Lung microvascular endothelial cell (primary cell): ENCODE data around the gene STRBP. TPM values are rescaled to one million over a fixed set of nuclear protein-coding genes. Genes with fewer than 3 reads are reported as not detected.
"Not testable (repeated sequence)": the region's sequence is repeated elsewhere in the genome, so short reads cannot be mapped to it uniquely, and the experiment has no call there.

Experiments used
- DNase-seq, 2 donors: peaks; one replicate each; pipeline versions ENCODE4 v3.0.0 to v3.0.0-alpha.2; 2010; ENCODE audit warnings: low read depth in 2 of 2
- total RNA-seq: library from RNA; depleted of rRNA; stranded (reverse); fragments of >200 nt; gene quantifications from 2 replicates; pipeline ENCODE4 v1.2.1, GENCODE V29; 2014

Gene STRBP
- total RNA-seq, 1 donor from 2014 or later: 7.7 TPM

DNA sequence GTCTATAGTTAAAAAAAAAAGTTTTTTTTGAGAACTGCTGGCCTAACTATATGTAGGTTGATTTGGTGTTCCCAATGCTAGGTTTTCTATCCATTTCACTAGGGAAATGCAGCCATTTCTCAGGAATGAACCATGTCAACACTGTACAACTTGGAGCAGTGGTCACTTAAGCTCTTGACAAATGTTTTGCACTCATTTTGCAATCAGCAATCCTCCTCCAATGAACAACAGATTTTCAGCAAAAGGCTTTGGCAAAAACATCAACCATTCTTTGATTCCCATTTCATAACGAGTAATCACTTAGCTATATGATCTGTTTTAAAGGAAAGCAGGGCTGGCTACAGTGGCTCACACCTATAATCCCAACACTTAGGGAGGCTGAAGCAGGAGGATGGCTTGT lies 17.9 kb downstream of the STRBP start:
- no peak for DNase-seq

DNA sequence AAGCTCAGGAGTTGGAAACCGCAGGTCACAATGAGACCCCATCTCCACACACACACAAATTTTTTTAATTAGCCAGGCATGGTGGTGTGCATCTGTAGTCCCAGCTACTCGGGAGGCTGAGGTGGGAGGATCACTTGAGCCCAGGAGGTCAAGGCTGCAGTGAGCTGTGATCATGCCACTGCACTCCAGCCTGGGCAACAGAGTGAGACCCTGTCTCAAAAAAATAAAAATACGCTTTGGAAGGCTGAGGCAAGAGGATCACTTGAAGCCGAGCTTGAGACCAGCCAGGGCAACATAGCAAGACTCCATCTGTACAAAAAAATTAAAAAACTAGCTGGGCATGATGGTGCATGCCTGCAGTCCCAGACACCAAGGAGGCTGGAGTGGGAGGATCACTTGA lies 19.2 kb downstream of the STRBP start:
- not testable (repeated sequence) for DNase-seq

DNA sequence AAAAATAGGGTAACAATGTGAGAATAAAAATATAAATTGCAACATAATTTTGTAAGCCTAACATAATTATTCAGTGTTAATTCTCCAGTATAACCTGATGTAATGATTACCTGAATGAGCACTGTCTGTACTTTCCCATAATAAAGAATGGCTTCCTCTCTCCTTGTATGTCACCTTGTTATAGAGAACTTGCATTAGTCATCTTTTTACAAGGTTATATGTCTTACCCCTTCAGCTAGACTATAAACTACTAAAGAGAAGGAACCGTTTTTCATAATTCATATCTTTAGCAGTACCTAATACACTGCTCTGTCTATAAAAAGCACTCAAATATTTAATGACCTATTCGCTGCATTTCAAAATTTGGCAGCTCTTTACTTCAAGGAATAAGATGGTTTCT lies 19.8 kb downstream of the STRBP start:
- DNase-seq: no peak

DNA sequence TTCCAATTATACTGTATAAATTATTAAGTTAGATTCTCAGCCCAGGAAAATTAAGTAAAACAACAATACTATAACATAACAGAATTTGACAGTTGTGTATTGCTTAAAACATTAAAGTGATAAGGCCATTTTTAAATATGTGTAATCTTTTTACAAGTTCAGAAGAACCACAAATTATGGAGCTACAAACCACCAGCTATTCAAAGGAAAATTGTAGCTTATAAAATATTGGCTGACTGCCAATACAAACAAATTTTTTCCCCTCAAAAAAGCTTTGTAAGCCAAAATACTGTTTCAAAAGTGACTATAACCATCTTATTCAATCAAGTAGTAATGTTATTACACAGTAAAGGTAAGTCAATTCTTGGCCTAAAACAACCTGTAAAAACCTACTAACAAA lies 21.9 kb downstream of the STRBP start:
- peak; percentile 12 to 69 for DNase-seq

DNA sequence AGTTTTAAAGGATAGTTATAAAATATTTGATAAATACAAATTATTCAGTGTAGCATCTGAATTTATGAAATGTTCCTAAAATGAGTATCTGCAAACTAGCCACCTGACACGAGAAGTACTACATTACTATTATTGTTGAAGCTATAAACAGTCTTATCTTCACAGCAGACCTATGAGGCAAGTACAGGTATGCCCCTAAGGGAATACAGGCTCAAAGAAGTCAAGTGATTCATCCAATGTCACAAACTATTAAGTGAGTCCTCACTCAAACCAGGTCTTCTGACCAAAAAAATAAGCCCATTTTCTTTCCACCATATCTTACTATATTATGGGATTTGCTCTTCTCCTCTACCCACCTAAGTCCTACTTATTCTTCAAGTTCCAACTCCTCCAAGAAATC lies 28.7 kb downstream of the STRBP start:
- DNase-seq: no peak

DNA sequence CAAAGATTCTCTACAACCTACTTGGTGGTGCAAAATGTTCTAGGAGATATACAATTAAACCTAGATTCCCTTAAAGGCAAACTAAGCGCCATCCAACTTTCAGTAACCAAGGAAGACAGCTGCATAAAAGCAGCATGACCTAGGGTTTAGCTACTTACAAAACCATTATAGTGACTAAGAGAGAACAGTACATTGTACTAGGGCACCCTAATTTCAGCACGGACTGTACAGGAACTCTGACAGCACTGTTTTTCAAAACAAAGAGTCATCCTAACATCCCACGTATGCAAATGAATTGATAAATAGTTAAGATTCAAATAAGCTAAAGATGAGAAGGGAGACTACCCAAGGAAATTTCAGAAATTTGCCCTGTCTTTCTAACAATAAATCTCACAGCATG lies 30.0 kb downstream of the STRBP start:
- DNase-seq: no peak

DNA sequence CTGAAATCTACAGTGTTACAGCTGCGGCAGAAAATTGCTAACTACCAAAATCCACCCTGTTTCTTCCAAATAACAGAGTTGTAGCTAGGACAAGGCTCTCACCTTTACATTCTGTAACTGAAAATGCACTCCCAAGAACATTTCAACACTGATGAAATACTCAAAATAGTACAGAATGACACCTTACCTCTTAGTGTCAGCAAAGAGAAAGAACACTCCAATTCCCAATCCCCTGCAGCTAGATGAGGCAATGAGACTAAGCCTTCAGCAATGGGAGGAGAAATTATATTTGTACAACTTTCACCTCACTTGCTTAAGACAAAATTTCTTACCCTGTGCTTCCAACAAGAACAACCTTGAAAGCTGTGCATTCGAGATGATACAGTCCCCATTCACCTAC lies 31.2 kb downstream of the STRBP start:
- DNase-seq: no peak

DNA sequence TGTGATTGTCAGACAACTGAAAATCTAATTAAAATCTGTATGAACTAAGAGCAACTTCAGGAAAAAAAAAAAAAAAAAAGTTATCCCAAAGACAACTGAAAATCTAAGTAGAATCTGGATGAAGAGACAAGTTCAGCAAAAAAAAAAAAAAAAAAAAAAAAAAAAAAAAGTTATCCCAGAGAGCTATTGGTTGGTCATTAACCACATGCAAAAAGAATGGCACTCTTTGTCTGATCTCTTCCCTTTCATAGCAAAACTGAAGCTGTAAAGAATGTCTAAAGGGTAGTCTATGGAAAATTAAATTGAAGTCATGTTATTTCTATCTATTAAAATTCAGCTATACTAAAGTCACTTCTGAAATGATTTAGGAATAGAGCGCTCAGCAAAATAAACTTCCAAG lies 32.9 kb downstream of the STRBP start:
- no peak for DNase-seq

DNA sequence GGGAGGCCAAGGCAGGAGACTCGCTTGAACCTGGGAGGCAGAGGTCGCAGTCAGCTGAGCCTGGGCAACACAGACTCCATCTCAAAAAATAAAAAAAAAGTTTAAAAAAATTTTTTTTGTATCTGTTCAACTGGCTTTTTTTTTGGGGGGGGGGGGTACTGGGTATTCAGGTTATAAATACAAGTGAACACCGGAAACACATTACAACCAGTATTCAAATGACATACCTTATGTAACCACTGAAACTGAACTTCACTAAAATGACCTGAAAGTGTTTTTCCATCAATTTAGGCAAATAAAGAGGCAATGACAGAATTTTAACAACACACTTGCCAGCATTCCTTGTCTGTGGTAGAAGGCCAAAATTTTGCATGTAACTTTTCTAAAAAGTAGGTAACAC lies 33.5 kb downstream of the STRBP start:
- DNase-seq: no peak

DNA sequence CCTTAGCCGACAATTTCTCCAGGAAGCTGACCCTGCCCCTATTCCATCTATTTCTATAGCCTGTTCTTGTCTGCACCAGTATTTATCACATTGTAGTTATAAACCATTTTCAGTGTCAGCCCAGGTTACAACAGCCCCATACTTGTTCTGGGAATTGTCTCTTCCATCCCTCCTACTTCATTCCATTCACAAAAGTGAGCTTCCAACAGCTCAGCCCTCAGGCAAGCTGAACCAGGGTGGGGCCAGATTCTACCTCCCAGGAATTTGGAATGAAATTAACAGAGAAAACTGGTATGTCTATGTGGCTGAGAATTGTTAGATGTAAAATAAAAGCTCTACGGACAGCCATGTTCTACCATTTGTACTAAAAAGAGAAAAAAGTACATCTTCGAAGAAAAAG lies 36.1 kb downstream of the STRBP start:
- DNase-seq: no peak

DNA sequence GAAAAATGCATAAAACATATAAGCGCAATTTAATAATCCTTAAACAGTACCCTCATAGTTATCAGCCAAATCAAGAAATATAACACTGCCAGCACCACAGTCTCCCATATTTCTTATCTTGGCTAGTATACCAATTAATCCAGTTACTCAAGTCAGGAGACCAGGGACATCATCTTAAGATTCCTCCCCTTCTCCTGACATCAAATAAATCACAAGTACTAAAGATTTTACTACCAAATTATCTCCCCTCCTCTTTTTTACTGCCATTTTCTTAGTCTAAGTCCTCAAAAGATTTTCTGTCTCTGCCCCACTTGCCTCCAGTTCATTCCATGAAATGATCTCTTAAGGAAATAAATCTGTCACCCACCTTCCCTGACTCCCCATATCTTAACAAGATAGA lies 37.0 kb downstream of the STRBP start:
- no peak for DNase-seq

DNA sequence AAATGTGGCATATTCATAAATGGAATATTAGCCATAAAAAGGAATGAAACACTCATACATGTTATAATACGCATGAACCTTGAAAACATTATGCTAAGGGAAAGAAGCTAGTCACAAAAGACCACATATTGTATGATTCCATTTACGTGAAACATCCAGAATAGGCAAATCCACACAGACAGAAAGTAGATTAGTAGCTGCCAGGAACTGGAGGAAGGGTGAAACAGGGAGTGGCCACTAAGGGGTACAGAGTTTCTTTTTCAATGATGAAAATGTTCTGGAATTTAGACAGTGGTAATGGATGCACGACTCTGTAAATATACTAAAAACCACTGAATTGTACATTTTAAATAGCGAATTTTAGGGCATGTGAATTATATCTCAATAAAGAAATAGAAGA lies 39.4 kb downstream of the STRBP start:
- no peak for DNase-seq

DNA sequence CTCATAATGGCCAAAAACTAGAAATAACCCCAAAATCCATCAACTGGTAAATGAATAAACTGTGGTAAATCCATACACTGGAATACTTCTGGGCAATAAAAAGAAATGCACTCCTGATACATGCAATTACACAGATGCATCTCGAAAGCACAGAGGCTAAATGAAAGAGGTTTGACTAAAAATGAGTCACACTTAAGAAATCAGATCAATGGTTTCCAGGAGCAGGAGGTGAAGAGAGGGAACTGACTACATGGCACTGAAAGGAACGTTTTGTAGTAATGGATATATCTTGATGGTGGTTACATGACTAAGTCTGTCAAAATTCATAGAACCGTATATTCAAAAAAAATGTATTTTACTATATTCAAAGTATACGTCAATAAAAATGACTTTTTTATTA lies 42.4 kb downstream of the STRBP start:
- DNase-seq: no peak

DNA sequence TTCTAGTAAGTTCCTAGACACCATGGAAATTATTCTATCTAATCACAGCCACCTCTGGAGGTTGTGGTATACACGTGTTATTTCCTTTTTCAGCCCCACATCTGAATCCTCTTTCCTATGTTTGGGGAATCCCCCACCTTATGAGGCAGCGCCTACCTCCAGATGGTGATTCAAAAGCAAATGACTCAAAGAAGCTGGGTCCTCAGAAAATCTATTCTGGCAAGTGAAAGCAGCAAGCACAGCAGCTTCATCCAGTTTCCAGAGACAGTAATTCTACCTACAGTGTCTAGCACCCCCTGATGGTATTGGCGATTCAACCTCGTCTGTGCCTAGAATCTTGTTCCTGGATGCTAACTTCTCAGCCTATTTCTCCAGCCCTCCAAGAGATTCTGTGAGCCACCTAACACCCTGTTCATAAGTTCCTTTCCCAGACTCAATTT lies 43.0 kb downstream of the STRBP start:
- peak; percentile 82 to 91 for DNase-seq

DNA sequence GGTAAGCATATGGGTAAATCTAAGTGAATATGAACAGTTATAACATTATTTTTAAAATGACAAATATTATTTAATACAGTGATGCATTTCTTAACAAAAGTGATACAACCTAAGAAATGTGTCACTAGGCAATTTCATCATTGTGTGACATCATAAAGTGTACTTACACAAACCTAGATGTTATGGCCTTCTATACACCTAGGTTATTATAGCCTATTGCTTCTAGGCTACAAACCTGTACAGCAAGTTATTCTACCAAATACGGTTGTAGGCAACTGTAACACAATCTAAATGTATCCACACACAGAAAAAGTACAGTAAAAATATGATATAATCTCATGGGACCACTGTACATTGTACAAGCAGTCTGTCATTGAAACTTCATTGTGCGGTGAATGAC lies 48.3 kb downstream of the STRBP start:
- no peak for DNase-seq

DNA sequence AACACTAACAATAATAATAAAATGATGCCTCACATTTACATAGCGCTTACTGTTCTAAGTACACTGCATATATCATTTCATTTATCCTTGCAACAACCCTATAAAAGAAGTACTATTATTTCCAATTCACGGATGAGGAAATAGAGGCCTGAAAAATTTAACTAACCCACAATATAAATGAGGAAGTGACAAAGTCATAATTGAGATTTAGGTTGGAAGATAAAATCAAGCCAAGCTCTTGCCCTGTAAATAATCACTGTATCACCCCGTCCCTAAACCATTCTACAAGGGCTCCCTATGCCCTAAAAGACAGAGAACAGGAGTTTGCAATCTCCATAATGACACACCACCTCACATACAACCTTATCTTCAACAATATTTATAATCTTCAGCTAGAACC lies 49.6 kb downstream of the STRBP start:
- DNase-seq: no peak

DNA sequence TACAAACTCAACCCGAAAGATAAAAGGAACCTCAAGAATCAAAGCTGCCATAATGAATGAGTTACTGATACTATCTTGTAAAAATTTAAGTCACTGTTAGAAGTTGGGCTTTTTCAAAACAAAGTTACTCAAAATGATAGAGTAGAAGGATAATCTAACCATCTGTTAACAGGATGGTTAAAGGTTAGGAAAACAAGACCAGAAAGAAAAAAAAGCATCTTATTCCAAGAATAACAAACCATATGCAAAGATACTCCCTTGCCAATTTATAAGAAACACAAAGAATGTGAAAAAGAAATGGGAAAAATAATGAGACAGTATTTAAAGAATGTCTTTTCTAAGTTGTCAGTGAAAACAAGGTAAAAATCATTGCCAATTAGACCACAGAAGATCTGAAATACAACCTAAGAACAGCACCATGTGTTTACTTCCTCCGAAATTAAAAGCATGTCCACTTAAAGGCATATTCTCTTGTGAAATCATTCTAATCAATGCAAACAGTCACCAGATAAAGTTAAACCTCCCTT lies 51.2 kb downstream of the STRBP start:
- DNase-seq: no peak

DNA sequence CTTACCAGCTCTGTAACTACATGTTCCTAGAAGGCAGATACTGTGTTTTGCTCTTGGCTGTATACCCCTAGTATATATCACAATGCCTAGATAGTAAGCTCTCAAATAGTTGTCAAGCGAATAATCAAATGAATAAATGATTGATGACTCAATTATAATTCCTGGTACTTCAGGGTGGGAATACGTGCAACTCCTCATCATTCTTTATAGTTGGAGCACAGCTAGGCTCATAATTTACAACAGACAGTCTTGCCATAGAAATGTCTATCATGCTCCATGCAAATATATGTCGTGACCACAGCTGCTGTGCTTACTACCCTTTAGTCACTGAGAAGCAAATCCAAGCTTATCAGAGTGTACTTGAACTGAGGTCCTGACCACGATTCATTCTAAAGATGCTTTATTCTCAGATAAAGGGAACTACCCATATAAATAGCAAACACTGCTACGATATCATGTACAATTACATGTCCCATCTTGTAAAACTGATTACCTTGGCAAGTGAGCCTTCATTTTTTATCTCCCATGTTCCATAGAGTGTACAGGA lies 52.1 kb downstream of the STRBP start:
- no peak for DNase-seq

DNA sequence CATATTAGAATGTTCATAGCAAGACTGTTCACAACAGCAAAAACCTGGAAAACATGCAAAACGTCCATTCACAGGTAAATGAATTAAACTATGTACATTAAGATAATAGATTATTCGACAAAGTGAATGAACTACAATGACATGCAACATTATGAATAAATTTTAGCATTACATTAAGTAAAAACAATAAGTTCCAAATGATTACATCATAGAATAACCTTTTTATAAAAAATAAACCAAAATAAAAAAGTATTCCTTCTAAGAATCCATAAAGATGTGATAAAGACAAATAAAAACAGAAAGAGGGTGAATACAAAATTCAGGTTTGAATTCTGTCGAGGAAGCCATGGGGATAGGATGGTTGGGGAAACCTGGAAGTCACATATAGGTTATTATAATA lies 57.3 kb downstream of the STRBP start:
- no peak for DNase-seq

DNA sequence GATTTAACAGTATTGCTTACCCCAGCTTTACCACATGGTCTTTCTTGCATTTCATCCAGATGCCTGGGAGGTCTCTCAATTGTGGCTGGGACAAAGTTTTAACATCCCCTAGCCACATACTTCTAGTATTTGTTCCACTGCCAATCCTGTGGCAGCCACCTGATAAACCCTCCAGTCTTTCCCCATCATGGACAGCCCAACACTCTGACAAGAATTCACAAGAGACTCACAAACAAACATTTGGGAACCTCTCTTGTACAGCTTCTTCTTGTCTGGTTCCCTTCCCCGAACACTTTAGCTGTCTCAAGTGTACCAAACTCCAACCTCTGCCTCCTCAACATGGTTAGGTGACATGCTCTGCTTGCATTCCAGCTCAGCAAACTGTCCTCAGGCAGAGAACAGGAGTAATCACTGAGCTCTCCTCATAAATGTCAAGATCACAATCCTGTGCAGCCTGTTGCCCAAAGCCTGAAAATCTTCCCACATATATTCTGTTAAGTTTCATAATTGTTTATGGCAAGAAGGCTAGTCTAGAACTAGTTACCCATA lies 59.7 kb downstream of the STRBP start:
- DNase-seq: no peak

DNA sequence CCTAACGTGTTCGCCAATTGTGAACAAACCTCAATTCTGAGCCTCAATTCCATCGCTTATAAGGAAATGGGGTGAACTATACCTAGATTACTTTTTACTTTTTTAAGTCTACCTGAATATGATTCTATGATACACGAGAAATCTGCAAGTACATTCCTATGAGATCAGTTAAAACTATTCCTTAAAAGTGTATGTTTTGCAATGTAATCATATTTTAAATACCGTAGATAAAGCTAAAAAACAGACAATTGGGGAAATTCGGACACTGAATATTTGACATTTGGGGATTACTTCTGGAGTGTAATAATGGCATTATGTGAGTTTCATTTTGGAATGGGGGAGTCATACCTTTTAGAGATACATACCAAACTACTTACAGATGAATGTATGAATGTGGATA lies 62.3 kb downstream of the STRBP start:
- DNase-seq: no peak

DNA sequence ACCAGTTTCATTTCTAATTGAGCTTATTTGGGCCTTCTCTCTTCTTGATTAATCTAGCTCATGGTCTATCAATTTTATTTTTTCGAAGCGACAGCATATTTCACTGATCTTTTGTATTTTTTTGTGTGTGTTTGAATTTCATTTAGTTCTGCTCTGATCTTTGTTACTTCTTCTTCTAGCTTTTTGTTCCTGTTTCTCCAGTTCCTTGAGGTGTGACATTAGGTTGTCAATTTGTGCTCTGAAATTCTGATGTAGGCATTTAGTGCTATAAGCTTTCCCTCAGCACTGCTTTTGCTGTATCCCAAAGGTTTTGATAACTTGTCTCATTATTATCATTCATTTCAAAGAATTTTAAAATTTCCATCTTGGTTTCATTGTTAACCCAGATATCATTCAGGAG lies 67.3 kb downstream of the STRBP start:
- DNase-seq: no peak

DNA sequence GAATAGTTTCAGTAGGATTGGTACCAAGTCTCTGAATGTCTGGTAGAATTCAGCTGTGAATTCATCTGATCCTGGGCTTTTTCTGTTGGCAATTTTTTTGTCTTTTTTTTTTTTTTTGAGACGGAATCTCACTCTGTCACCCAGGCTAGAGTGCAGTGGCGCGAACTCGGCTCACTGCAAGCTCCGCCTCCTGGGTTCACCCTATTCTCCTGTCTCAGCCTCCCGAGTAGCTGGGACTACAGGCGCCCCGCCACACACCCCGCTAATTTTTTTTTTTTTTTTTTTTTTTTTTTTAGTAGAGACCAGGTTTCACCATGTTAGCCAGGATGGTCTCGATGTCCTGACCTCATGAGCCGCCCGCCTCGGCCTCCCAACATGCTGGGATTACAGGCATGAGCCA lies 67.9 kb downstream of the STRBP start:
- not testable (repeated sequence) for DNase-seq

DNA sequence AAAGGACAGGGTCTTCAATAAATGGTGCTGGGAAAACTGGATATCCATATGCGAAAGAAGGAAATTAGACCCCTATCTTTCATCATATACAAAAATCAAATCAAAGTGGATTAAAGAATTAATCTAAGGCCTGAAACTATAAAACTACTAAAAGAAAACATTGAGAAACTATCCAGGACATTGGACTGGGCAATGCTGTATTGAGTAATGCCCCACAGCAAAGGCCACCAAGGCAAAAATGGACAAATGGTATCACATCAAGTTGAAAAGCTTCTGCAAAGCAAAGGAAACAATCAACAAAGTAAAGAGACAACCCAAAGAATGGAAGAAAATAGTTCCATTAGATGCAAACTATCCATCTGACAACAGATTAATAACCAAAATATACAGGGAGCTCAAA lies 72.3 kb downstream of the STRBP start:
- no peak for DNase-seq
